GM06990 (cell line): ENCODE data around the gene VPS72.

Source experiments
- DNase-seq: peaks from one replicate; pipeline ENCODE4 v3.0.0-alpha.2; 2011; ENCODE audit not compliant: insufficient read length; ENCODE audit errors: extremely low read depth
- H3K27me3 ChIP-seq: replicated peaks from 2 replicates; pipeline ENCODE4 v1.6.0; 2011; ENCODE audit warnings: low read length; ENCODE audit not compliant: control insufficient read depth, insufficient read depth
- H3K36me3 ChIP-seq: 2 replicates; pipeline ENCODE4 v1.5.1; 2011; ENCODE audit warnings: low read length; ENCODE audit not compliant: control insufficient read depth, insufficient read depth
- H3K4me3 ChIP-seq: replicated peaks from 2 replicates; pipeline ENCODE4 v1.5.1; 2011; ENCODE audit warnings: low read depth, mild to moderate bottlenecking, control low read depth, low read length
- CTCF ChIP-seq: IDR thresholded peaks from 2 replicates; pipeline ENCODE4 v1.5.1; 2011; ENCODE audit warnings: low read length, control low read depth, mild to moderate bottlenecking, inconsistent platforms; ENCODE audit not compliant: insufficient read depth, poor library complexity, severe bottlenecking

VPS72 gene

GRCh38 chr1:151189637-151190445 is at the start of gene VPS72:
TSS of gene VPS72 (minus strand) at chr1:151190197. CDS start at chr1:151190121, 76 bp downstream.
- Histone ChIP-seq H3K4me3 (peak within 1 kb of the TSS; percentile 91), H3K36me3 (peaks cover 3% of the 10 kb centered on the region), H3K27me3 (no peaks in the 10 kb centered on the region)
- peak; percentile 88 for DNase-seq
- TF ChIP-seq CTCF: no peak

GRCh38 chr1:151238467-151238739 is 48.4 kb upstream of the VPS72 start:
- TF ChIP-seq CTCF: no peak
- Histone ChIP-seq H3K4me3 (no peak overlapping the region), H3K36me3 (peaks cover 23% of the 10 kb centered on the region), H3K27me3 (no peaks in the 10 kb centered on the region)
- DNase-seq: no peak

GRCh38 chr1:151237678-151238466 is 47.9 kb upstream of the VPS72 start:
- Histone ChIP-seq H3K27me3 (no peaks in the 10 kb centered on the region), H3K36me3 (peaks cover 23% of the 10 kb centered on the region), H3K4me3 (no peak overlapping the region)
- no peak for DNase-seq
- no peak for TF ChIP-seq CTCF

GRCh38 chr1:151235235-151235634 is 45.2 kb upstream of the VPS72 start:
- Histone ChIP-seq H3K4me3 (no peak overlapping the region), H3K36me3 (peaks cover 31% of the 10 kb centered on the region), H3K27me3 (no peaks in the 10 kb centered on the region)
- no peak for TF ChIP-seq CTCF
- no peak for DNase-seq

- DNase-seq: no peak
- H3K4me3 ChIP-seq: no peak overlapping the region
- peaks cover 6% of the 10 kb centered on the region for H3K36me3 ChIP-seq
- H3K27me3 ChIP-seq: no peaks in the 10 kb centered on the region
- no peak for TF ChIP-seq CTCF
These were observed 32.1 kb upstream of the VPS72 start for GRCh38 chr1:151222130-151222529.
